ENCODE data around the gene GPRIN2. TPM values are rescaled to one million over a fixed set of nuclear protein-coding genes. Genes with fewer than 3 reads are reported as not detected.

GPRIN2 gene
- total RNA-seq, 3 donors from 2014 or later (not counting 1 experiment from before 2014, with no cell fraction given), result not detected

- Mint-ChIP-seq H3K27me3 (ENCODE audit: low read depth in 2 of 2) (peaks cover 0 to 5% of the 10 kb centered on the region in 2 donors), H3K4me1 (peaks cover 0 to 4% of the 10 kb centered on the region in 2 donors), H3K4me3 (no peak overlapping the region), H3K9me3 (no peaks in the 10 kb centered on the region), H3K36me3 (no peaks in the 10 kb centered on the region), H3K27ac (no peak overlapping the region)
- no peak for TF ChIP-seq CTCF (IDR thresholded peaks at IDR 0.05)
- Histone ChIP-seq H3K9me3 (ENCODE audit: control insufficient read depth, insufficient read depth, low read length) (no peaks in the 10 kb centered on the region), H3K36me3 (ENCODE audit: control insufficient read depth, insufficient read depth, low read length) (no peaks in the 10 kb centered on the region), H3K4me1 (ENCODE audit: control insufficient read depth, insufficient read depth, low read length) (peaks cover under 1% of the 10 kb centered on the region), H3K27ac (ENCODE audit: low read length) (no peak overlapping the region), H3K4me3 (ENCODE audit: low read length) (no peak overlapping the region), H3K27me3 (ENCODE audit: control insufficient read depth, insufficient read depth, low read length) (peaks cover 6% of the 10 kb centered on the region)
- DNase-seq (peak in 1 of 2 donors; percentile 15), ATAC-seq (no peak)
- 73% methylated on average over 8 of the region's 8 CpGs for WGBS (ENCODE audit: insufficient coverage)
- intact Hi-C loops (cut with micrococcal nuclease), result no loop called here
Measured at GRCh38 chr10:46550795-46551700, 5.4 kb downstream of the GPRIN2 start.

GRCh38 chr10:46550076-46550790 is 6.2 kb downstream of the GPRIN2 start:
- H3K27ac Mint-ChIP-seq, result no peak overlapping the region
- Histone ChIP-seq H3K4me3 (ENCODE audit: low read length) (no peak overlapping the region), H3K9me3 (ENCODE audit: control insufficient read depth, insufficient read depth, low read length) (no peaks in the 10 kb centered on the region), H3K27me3 (ENCODE audit: control insufficient read depth, insufficient read depth, low read length) (no peaks in the 10 kb centered on the region), H3K4me1 (ENCODE audit: control insufficient read depth, insufficient read depth, low read length) (no peaks in the 10 kb centered on the region), H3K27ac (ENCODE audit: low read length) (no peak overlapping the region), H3K36me3 (ENCODE audit: control insufficient read depth, insufficient read depth, low read length) (no peaks in the 10 kb centered on the region)
- H3K36me3 Mint-ChIP-seq, result no peaks in the 10 kb centered on the region
- H3K4me1 Mint-ChIP-seq, result no peaks in the 10 kb centered on the region
- intact Hi-C loops (cut with micrococcal nuclease), result no loop called here
- H3K9me3 Mint-ChIP-seq, result no peaks in the 10 kb centered on the region
- no peaks in the 10 kb centered on the region for H3K27me3 Mint-ChIP-seq (ENCODE audit: low read depth in 2 of 2)
- 84% methylated on average over 20 of the region's 20 CpGs for WGBS (ENCODE audit: insufficient coverage)
- DNase-seq, result peak in 1 of 2 donors; percentile 9
- ATAC-seq, result no peak
- H3K4me3 Mint-ChIP-seq, result no peak overlapping the region
- TF ChIP-seq CTCF (IDR thresholded peaks at IDR 0.05), result no peak

GRCh38 chr10:46549171-46550075 is 7.0 kb downstream of the GPRIN2 start:
- Histone ChIP-seq H3K27me3 (ENCODE audit: control insufficient read depth, insufficient read depth, low read length) (no peaks in the 10 kb centered on the region), H3K36me3 (ENCODE audit: control insufficient read depth, insufficient read depth, low read length) (no peaks in the 10 kb centered on the region), H3K4me3 (ENCODE audit: low read length) (no peak overlapping the region), H3K9me3 (ENCODE audit: control insufficient read depth, insufficient read depth, low read length) (no peaks in the 10 kb centered on the region), H3K27ac (ENCODE audit: low read length) (no peak overlapping the region), H3K4me1 (ENCODE audit: control insufficient read depth, insufficient read depth, low read length) (no peaks in the 10 kb centered on the region)
- WGBS (ENCODE audit: insufficient coverage), result 84% methylated on average over 31 of the region's 31 CpGs
- no peak for TF ChIP-seq CTCF (IDR thresholded peaks at IDR 0.05)
- no peak overlapping the region for H3K27ac Mint-ChIP-seq
- DNase-seq (peak in 1 of 2 donors; percentile 14), ATAC-seq (no peak)
- H3K4me3 Mint-ChIP-seq, result no peak overlapping the region
- intact Hi-C loops (cut with micrococcal nuclease), result no loop called here
- no peaks in the 10 kb centered on the region for H3K9me3 Mint-ChIP-seq
- H3K4me1 Mint-ChIP-seq, result no peaks in the 10 kb centered on the region
- no peaks in the 10 kb centered on the region for H3K36me3 Mint-ChIP-seq
- H3K27me3 Mint-ChIP-seq (ENCODE audit: low read depth in 2 of 2), result no peaks in the 10 kb centered on the region
